CD4-positive, alpha-beta T cell treated with Interleukin-4 for 4 hours (primary cell): ENCODE data around the gene ODAD4.

ENCODE experiments used
- DNase-seq: peaks from one replicate; pipeline ENCODE4 v3.0.0-alpha.2; 2020

Gene ODAD4

DNA sequence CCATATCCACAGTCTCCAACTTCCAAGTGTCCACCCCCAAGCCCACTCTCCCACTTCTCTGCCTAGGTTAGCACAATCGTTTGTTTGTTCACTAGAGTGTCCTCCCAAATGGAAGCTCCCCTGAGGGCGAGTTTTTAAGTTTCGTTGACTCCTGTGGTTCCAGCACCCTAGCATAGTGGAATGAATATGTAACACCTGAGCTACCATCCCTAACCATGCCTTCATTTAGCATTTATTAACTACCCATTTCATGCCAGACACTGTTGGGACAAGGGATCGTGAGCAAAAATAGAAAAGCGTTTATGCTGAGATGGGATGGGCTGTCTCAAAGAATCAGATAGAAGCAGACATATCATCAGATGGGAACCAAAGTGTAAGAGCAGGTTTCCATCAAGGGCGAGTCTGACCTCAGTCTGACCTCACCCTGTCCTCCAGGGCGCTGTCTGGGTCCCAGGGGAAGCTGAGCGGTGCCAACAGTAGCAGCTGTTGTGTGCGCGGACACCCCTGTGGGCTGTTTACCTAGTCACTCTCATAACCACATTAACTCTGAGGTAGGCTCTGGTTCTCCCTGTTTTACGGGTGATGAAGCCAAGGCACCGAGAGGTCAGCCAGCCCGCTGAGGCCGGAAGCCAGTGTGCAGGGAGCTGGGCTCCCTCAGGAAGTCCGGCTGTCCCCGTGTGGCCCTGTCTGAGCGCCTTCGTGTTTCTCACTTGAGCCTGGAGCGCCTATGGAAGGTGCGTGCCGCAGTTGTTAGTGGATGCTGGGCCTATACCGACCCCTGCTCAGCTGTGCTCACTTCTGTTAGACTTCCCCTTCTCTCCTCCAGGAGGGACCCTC is 42.4 kb downstream of the ODAD4 start:
- no peak for DNase-seq

DNA sequence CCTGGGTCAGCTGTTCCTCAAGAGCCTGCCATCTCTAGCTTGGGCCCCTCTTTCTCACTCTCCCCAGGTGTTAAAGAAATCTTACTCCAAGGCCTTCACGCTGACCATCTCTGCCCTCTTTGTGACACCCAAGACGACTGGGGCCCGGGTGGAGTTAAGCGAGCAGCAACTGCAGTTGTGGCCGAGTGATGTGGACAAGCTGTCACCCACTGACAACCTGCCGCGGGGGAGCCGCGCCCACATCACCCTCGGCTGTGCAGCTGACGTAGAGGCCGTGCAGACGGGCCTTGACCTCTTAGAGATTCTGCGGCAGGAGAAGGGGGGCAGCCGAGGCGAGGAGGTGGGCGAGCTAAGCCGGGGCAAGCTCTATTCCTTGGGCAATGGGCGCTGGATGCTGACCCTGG is 43.0 kb downstream of the ODAD4 start:
- DNase-seq = no peak

DNA sequence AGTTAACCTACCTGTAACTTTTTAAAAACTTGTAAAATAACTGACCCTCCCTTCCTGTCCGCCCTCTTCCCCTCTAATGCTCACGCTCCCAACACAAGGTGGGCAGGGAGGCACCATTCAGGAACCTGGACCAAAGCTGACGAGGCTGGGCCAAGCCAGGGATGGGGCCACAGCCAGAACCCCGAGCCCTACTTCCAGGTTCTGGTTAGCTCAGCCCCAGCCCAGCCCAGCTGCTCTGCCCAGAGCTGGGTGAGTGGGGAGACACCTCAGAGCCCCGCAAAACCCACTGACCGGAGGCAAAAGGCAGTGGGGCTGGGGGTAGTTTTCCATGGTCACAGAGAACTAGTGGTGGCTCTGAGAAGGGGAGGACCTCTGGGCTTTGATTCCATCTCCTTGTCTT is 43.6 kb downstream of the ODAD4 start:
- no peak for DNase-seq

DNA sequence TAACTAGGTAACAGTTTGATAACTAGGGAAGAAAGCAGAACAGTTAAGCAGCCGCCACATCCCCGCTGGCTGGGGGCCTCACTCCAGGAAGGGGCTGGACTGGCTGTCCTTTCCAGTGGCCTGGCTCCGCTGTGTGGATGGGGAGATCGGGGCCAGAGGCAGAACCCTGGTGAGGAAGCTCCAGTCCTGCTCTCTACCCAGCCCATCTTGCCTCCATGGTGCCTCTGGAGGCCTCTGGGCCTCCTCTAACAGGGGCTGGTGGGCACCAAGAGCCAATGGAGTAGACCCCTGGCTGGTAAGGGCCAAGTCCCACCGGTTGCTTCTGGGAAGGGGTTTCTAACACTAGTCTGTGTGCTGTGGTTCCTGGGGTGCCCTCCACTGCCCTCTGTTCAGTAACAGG is 44.2 kb downstream of the ODAD4 start:
- DNase-seq = no peak

DNA sequence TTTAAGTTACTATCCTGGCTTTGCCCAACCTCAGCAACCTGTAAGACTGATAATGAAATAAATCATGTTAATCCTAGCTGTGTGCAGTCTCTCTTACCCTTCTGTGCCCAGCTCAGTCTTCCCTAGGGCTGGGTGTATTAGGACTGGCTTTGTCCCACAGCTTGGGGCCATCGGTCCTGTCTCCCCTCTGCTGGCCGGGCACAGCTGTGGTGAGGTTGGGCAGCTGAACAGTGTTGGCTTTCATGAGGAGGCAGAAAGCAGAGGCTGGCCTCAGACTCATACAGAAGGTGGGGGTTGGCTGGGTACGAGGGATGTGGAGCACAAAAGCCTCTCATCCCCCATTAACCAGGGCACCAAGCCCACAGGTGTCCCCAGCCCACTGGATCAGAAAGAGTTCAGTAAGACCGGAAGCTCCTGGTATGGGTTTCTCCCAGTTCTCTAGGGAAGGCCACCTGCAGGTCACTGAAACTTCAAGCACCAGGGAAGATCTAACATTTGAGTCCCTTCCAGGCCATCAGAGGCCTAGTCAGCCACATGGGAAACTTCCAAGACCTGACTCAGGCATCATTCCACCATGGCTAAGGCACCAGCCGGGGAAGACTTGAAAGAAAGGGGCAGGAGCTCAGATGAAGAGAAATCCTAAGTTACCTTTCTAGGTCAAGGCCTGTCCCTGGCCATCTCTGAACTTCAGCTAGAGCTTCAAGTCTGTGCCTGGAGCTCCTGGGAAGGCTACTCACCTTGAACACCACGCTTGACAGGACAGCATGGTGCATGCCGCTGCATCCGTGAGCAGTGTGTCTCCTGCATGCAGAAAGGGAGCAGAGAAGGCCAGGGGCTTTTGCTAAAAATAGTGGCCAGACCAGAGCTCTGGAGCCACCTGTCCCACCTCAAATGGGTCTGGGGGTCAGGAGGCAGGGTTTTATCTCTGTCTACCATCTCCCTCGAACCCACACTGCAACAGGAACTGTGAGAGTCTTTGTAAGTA is 45.0 kb downstream of the ODAD4 start:
- no peak for DNase-seq

DNA sequence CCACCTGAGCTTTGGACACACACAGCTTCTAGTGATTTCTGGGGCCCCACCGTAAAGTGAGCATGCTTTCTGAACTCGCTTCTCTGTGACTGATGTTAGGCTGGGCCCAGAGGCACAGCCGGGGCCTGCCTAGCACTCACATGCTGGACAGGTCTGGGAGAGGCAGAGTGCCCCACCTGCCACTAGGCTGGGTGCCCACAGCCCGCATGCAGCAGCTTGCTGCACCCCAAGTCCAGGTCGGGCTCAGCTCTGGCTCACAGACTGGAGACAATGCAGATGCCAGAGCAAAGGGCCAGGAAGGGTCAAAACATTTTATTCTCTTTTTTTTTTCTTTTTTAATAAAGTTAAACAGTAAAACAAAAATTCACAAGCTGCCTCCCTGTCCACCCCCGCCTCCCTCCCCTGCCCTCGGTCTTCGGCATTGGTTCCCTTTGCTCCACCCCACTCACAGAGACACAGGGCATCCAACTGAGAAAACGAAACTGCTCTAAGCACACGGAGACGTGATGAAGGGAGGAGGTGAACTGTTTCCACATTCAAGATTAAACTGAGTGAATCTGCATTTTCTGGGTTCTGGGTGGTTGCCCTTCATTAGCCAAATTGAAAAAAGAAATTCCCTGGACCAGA is 45.8 kb downstream of the ODAD4 start:
- no peak for DNase-seq

DNA sequence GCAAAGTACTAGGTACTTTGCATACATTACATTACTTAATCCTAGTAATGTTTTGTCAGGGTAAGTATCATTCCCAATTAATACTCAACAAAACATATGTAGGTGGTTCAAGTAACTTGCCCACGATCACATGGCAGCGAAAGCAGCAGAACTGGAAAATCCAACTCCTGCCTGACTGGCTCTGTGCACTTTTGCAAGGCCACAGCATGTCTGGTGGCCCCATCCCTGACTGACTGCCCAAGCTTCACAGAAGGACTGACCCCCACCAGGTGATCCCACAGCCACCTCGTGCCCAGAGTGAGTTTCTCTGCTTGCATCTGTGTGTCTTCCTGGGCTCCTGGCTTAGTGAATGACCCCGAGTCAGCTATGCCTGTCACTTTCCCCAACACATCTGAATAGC is 47.6 kb downstream of the ODAD4 start:
- DNase-seq = no peak

DNA sequence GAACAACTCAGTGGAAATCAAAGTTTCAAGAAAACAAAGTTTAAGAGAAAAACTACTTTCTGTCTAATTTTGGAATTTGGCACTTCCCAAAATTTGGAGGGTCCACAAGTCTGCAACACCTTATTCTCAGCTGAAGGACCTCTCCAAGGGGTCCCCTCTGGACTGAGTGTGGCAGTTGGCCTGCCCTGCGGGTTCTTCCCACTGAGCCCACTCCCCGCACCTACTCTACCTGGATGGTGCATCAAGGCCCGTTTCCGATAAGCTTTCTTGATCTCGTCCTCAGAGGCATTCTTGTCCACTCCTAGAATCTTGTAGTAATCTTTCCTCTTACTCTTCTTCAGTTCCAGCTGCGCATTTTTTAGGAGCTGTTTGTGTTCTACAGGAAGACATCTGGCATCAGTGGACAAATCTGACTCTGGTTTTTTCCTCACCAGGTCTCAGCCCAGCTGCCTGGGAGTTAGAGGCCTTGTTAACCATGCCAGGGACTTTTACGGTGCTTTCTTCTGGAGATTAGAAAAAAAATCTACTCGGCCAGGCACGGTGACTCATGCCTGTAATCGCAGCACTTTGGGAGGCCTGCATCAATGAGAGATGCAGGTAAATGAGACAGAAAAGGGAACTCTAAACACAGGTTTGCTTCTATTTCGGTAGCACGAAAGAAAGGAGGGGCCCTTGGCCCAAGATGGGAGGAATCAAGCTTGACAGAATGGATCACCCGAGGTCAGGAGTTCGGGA is 51.8 kb downstream of the ODAD4 start:
- DNase-seq = no peak

DNA sequence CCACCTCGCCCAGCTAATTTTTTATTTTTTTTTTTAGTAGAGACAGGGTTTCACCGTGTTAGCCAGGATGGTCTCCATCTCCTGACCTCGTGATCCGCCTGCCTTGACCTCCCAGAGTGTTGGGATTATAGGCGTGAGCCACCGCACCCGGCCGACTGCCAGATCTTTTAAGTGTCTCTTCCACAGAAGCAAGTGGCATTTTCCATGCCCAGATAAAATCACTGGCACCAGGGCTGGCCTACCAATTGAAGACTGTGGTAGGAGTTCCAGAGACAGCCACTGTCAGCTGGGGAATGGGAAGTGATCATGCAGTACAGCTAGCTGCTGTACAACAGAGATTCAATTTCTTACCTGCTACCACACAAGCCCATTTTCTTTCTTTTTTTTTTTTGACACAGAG is 54.0 kb downstream of the ODAD4 start:
- no peak for DNase-seq

DNA sequence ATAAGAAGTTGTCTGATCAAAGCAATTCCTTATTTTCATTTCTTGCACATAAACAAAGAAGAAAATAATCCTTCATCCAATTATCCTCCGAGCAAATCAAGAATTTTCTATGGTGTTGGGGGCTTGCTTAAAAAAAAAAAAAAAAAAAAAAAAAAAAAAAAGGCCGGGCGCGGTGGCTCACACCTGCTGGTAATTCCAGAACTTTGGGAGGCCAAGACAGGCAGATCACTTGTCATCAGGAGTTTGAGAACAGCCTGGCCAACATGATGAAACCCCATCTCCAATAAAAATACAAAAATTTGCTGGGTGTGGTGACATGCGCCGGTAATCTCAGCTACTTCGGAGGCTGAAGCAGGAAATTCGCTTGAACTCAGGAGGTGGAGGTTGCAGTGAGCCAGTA is 55.5 kb downstream of the ODAD4 start:
- no peak for DNase-seq

DNA sequence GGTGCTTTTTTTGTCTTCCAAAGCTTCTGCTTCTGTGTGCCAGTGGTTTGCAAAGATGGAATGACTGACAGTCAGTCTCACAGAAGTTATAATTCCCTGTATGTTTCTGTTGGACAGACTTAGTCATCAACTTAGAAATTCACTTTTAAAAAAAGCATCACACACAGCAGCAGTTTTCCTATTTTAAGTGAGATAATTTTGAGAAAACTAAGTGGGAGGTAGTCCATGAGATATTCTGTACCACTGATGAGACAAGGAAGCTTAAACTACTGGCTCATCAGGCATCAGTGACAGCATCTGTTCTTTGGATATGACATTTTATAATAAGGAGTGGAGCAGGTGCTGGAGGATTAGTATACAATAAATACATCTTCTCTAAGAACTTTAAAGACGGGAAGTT is 56.2 kb downstream of the ODAD4 start:
- DNase-seq = no peak

DNA sequence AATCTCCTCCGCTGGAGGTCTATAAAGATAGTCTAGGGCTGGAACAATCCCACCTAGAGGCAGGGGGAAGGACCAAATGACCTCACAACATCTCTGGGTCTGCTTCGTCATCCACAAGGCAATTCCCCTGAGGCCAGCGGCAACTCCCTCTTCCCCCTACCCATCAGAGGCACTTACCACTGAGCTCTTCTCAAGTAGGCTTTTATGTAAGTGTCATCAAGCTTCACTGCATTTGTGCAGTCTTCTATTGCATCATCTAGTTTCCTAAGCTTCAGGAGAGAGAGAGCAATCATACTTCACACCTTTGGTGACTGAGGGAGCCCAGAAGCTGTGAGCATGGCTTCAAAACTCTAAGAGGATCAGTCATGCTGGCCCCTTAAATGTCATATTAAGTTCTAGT is 57.2 kb downstream of the ODAD4 start:
- DNase-seq = no peak

DNA sequence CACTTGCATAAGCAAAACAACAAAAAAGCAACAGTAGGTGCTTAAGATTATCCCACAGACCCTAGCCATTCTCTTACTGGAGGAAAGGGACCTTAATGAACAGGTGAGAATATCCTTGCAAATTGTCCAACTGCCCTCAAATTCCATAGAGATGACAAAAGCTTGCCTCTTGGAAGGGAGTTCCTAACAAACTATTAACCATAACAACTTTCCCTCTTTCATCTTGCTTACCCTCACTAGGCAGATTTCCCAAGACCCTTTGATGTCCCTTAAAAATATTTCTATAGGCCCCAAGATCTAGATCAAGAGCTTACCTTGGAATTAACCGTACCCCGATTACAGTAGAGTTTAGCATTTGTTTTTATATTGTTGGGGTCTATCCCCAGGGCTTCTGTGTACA is 58.0 kb downstream of the ODAD4 start:
- DNase-seq = no peak

DNA sequence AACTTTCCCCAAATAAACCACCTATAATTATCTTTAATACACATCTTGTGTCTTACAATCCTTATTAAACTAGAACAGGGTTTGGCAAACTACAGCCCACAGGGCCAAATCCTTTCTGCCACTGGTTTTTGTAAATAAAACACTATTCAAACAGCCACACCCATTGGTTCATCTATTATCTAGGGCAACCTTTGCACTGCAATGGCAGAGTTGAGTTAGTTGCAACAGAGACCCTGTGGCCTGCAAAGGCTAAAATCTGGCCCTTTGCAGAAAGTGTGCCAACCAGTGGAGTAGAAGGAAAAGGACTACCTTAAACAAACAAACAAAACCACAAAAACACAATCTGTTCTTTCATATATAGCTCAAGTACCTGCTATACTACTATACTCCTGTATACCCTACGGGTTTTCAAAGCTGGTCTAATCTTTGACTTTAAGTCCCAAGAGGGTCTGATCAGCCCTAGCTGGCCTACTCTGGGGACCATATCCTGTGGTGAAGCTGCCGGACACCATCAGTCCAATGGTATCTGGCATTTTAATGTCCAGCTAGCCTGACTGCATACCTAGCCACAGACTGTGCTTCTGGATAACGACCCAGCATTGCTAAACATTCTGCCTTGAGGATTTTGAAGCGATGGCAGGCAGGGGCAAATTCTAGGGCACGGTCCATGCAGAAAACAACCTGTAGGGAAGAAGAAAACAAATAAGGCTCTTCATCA is 59.4 kb downstream of the ODAD4 start:
- no peak for DNase-seq

DNA sequence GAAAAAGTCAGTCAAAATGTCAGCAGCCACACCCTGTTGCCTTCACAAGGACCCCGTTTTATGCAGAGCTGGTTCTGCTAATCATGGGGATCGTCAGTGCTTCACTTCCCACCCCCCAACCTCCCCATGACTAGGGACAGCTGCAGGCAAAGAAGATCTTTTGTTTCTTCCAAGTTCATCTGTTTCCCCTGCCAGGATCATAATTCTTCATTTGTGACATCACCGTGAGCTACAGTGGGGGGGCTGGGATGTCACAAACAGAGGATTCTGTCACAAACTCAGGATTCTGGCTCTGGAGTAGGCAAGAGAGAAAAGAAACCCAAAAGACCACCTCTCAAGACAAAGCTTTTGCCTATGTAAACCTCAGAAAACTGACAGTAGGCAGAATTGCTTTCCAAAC is 62.2 kb downstream of the ODAD4 start:
- no peak for DNase-seq

DNA sequence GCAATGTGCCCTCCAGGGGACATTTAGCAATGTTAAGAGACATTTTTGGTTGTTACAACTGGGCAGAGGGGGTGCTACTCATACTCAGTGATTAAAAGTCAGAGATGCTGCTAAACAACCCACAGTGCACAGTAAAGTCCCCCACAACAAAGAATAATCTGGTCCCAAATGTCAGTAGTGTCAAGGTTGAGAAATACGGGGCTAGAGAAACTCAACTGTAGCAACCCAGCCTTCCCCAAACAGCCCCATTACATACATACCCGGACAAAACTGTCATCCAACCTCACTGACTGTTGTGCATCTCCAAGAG is 66.4 kb downstream of the ODAD4 start:
- no peak for DNase-seq

DNA sequence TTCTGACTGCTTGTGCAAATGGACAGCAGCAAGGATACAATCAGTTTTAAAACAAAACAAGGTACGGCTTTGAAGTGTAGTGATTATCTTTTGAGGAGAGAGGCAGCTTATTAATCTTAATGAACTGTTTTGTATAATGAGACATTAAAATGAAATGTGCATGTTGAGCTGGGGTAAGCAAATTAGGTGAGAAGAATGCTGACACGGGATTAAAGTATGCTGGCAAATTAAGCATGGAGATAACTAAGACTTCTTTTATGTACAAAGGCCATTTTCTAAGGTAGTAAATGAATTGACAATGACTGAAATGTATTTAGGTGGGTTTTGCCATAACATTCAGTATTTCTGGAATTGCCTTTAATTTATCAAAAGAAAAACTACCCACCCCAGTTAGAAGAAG is 68.1 kb downstream of the ODAD4 start:
- DNase-seq = no peak

DNA sequence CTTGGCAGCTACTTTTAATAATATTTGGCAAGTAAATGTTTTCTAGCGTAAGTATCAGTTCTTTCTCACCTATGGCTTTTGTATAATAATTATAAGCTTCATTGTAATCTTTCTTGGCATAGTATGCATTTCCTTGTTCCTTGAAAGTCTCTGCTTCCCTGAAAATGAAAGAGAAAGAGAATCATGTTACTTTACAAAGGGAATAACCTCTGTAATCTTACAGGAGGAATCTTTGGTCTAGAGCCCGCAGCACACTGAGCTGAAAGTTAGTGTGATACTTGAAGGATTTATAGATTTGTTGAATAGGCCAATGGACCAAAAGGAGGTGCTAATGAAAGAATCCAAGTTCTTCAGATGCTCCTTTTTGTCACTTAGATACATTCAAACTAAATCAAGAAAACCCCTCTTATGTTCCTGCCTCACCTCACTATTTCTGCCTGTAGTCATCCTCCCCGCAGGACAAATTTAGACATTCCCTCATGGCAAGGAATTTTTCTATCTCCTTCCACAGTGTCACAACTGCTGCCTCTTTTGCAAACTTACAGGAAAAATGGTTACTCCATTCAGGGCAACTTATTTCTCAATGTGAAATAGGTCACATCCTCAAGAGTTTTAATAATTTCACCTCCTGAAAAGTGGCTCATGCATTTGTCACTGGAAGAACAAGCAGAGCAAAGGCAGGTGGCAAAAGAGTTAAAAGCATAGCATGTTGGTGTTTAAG is 70.2 kb downstream of the ODAD4 start:
- DNase-seq = no peak

DNA sequence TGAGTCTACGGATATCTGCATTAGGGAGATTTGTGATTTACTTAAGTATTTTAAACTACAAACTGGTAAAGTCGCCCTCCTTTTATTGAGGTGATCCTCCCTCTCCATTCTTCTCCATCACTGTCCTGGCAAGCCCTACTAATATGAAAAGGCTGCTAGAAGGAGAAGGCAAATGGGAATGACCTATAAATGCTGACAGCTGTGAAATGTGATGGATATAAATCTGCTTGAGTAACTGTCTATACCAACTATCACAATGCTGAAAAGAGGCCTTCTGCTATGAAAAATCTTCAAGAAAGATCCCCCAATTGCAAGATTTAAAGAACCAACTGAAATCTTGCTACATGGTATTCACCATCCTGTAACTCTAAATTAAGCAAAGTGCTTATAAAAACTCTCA is 71.3 kb downstream of the ODAD4 start:
- DNase-seq = no peak

DNA sequence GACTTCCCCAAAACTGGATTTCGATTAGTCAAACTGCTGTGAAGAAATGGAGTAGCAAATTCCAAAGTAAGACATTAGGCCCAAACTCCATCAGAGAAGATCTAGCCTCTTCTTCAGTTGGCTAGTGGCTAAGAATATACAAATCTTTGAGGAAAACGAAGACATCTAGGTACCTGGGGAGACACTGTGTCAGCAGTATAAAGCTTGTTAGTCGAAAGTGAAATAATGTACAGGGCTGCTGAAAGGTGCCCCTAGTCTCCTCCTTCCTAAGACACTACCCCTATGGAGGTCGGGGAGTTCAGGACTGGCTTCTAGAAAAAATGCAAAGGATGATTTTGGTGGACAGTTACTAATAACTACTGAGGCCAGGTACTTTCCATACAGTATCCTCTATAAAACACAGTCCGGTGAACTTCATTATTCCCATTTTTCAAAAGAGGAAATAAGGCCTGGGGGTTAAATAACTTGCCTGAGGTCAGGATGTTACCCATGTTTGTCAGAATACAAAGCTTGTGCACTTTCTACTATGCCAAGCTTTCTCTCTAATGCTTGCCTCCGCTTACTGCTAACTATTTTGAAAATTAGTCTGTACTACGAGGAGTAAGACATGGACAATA is 71.9 kb downstream of the ODAD4 start:
- no peak for DNase-seq

DNA sequence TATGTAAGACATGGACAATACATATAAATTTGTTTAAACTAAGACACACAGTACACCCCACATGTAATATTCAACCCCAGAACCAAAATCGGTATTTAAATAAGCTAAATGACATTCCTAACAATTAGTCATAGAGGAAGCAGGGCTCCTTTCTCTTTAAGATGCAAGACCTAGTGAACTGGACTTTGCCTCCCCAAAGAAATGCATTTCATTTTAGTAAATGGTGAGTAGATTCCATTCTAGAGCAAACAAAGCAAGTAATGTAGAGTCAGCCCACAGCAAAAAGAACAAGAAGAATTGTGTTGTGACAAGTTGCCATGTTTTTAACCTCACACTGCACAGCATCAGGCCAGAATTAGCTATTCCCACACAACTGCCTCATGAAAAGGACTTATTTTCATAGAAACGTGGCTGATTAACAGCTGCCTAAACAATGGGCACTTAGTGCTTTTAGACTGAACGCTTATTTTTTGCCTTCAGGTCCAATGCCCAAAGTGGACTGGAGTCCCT is 72.4 kb downstream of the ODAD4 start:
- no peak for DNase-seq
